Measurements from ENCODE around the gene SLC22A17. TPM values are rescaled to one million over a fixed set of nuclear protein-coding genes. Genes with fewer than 3 reads are reported as not detected.

Gene SLC22A17
- total and polyA plus RNA-seq, 2 of the 13 experiments (the other 11 are each of a cell fraction or from before 2014, with no cell fraction given), result 0.95 to 1.1 TPM

GRCh38 chr14:23299986-23300686 lies 52.6 kb downstream of the SLC22A17 start (continued):
- no peak for TF ChIP-seq ZBTB46 (CRISPR knock-in tag; IDR thresholded peaks at IDR 0.05; ENCODE audit: borderline replicate concordance)
- 0 out of 2 replicates have a peak, but pooled peaks have one; percentile 25 for TF ChIP-seq ZBTB43 (CRISPR knock-in tag; conservative IDR thresholded peaks at IDR 0.05)
- no peak for TF ChIP-seq REL (CRISPR knock-in tag; conservative IDR thresholded peaks at IDR 0.05)
- TF ChIP-seq SIX4 (CRISPR knock-in tag; IDR thresholded peaks at IDR 0.05), result no peak
- no peak for TF ChIP-seq BATF2 (CRISPR knock-in tag; IDR thresholded peaks at IDR 0.05)
- no peak for TF ChIP-seq ZNF44 (CRISPR knock-in tag; IDR thresholded peaks at IDR 0.05)
- TF ChIP-seq TERF1 (CRISPR knock-in tag; IDR thresholded peaks at IDR 0.05), result no peak
- no peak for TF ChIP-seq FOXC1 (CRISPR knock-in tag; IDR thresholded peaks at IDR 0.05; ENCODE audit: borderline replicate concordance)
- 0 out of 2 replicates have a peak, but pooled peaks have one; percentile 3 for TF ChIP-seq ZNF232 (CRISPR knock-in tag; IDR thresholded peaks at IDR 0.05; ENCODE audit: borderline replicate concordance)
- 0 out of 2 replicates have a peak, but pooled peaks have one; percentile 9 for TF ChIP-seq YEATS2 (CRISPR knock-in tag; IDR thresholded peaks at IDR 0.05; ENCODE audit: borderline replicate concordance)
- no peak for TF ChIP-seq SIN3B (IDR thresholded peaks at IDR 0.05; ENCODE audit: low read length)
- no peak for TF ChIP-seq ZNF704 (CRISPR knock-in tag; IDR thresholded peaks at IDR 0.05; ENCODE audit: borderline replicate concordance)
- TF ChIP-seq GZF1 (CRISPR knock-in tag; IDR thresholded peaks at IDR 0.05), result no peak
- peak; percentile 50 for TF ChIP-seq ZFY (CRISPR knock-in tag; IDR thresholded peaks at IDR 0.05)
- no peak for TF ChIP-seq ZBTB44 (CRISPR knock-in tag; IDR thresholded peaks at IDR 0.05)
- peak; percentile 84; the same call in 1 of the 2 replicates for TF ChIP-seq ZNF569 (CRISPR knock-in tag; IDR thresholded peaks at IDR 0.05; ENCODE audit: borderline replicate concordance)
- TF ChIP-seq ZNF614 (CRISPR knock-in tag; IDR thresholded peaks at IDR 0.05; ENCODE audit: borderline replicate concordance), result no peak; the same call in 1 of the 2 replicates
- TF ChIP-seq ZNF792 (CRISPR knock-in tag; IDR thresholded peaks at IDR 0.05), result no peak
- no peak for TF ChIP-seq MTERF4 (CRISPR knock-in tag; IDR thresholded peaks at IDR 0.05)
